GM21367 (cell line): ENCODE data around the gene MAPKBP1.
A peak's percentile ranks its signal among the peaks of the same experiment; 100 is the strongest.
"Not testable (repeated sequence)": the region's sequence is repeated elsewhere in the genome, so short reads cannot be mapped to it uniquely, and the experiment has no call there.

Experiments
- ATAC-seq: cut with Tn5 transposase; IDR thresholded peaks from one replicate; pipeline ENCODE4 v1.9.1; 2021; ENCODE audit not compliant: unreplicated experiment

Gene MAPKBP1

GRCh38 chr15:41774062-41774881 lies at the start of gene MAPKBP1:
MAPKBP1 (plus strand) TSS chr15:41774484; CDS start chr15:41775276, 792 bp downstream.
- peak; percentile 64 for ATAC-seq

GRCh38 chr15:41727143-41727542 lies 47.1 kb upstream of the MAPKBP1 start:
- no peak for ATAC-seq

GRCh38 chr15:41728061-41728460 lies 46.2 kb upstream of the MAPKBP1 start:
- ATAC-seq, result not testable (repeated sequence)

- ATAC-seq, result no peak
These were observed 43.7 kb upstream of the MAPKBP1 start for GRCh38 chr15:41730543-41730942.

- ATAC-seq, result no peak
These were observed 41.8 kb upstream of the MAPKBP1 start for GRCh38 chr15:41732483-41732882.

- ATAC-seq, result no peak
These were observed 40.2 kb upstream of the MAPKBP1 start for GRCh38 chr15:41734079-41734478.

GRCh38 chr15:41735046-41735445 lies 39.2 kb upstream of the MAPKBP1 start:
- ATAC-seq, result no peak

- not testable (repeated sequence) for ATAC-seq
These were observed 38.8 kb upstream of the MAPKBP1 start for GRCh38 chr15:41735492-41735891.

- no peak for ATAC-seq
These were observed 27.5 kb upstream of the MAPKBP1 start for GRCh38 chr15:41746802-41747201.

- ATAC-seq, result no peak
These were observed 18.1 kb upstream of the MAPKBP1 start for GRCh38 chr15:41756198-41756597.

GRCh38 chr15:41772720-41773331 lies 1.5 kb upstream of the MAPKBP1 start:
- ATAC-seq, result no peak

- no peak for ATAC-seq
These were observed 954 bp upstream of the MAPKBP1 start for GRCh38 chr15:41773332-41773728.

- no peak for ATAC-seq
These were observed 589 bp upstream of the MAPKBP1 start for GRCh38 chr15:41773729-41774061.

GRCh38 chr15:41774882-41775417 lies 666 bp downstream of the MAPKBP1 start:
- no peak for ATAC-seq

- no peak for ATAC-seq
These were observed 1.4 kb downstream of the MAPKBP1 start for GRCh38 chr15:41775651-41776050.

- no peak for ATAC-seq
These were observed 3.2 kb downstream of the MAPKBP1 start for GRCh38 chr15:41777421-41777973.

- no peak for ATAC-seq
These were observed 4.2 kb downstream of the MAPKBP1 start for GRCh38 chr15:41778521-41778920.

GRCh38 chr15:41779662-41780157 lies 5.4 kb downstream of the MAPKBP1 start:
- no peak for ATAC-seq

- no peak for ATAC-seq
These were observed 6.0 kb downstream of the MAPKBP1 start for GRCh38 chr15:41780266-41780665.

- ATAC-seq, result no peak
These were observed 6.4 kb downstream of the MAPKBP1 start for GRCh38 chr15:41780727-41781126.

- no peak for ATAC-seq
These were observed 8.3 kb downstream of the MAPKBP1 start for GRCh38 chr15:41782371-41783282.
